Endothelial cell (in vitro differentiated cells): ENCODE results near the gene NME4. TPM values are rescaled to one million over a fixed set of nuclear protein-coding genes. Genes with fewer than 3 reads are reported as not detected.

ENCODE experiments used
- DNase-seq: peaks from one replicate; pipeline ENCODE4 v3.0.0; 2021; ENCODE audit warnings: low spot score
- H3K27ac Mint-ChIP-seq: one replicate; pipeline ENCODE4 v1.8.0; 2021; ENCODE audit warnings: mixed read lengths, inconsistent platforms; ENCODE audit not compliant: unreplicated experiment
- H3K27me3 Mint-ChIP-seq: one replicate; pipeline ENCODE4 v1.8.0; 2021; ENCODE audit warnings: mild to moderate bottlenecking, moderate library complexity, mixed read lengths, inconsistent platforms; ENCODE audit not compliant: unreplicated experiment
- H3K36me3 Mint-ChIP-seq: one replicate; pipeline ENCODE4 v1.8.0; 2021; ENCODE audit warnings: mild to moderate bottlenecking, low read depth, mixed read lengths, inconsistent platforms; ENCODE audit not compliant: unreplicated experiment
- H3K4me1 Mint-ChIP-seq: one replicate; pipeline ENCODE4 v1.8.0; 2021; ENCODE audit warnings: mild to moderate bottlenecking, mixed read lengths, inconsistent platforms; ENCODE audit not compliant: unreplicated experiment
- H3K4me3 Mint-ChIP-seq: one replicate; pipeline ENCODE4 v1.8.0; 2021; ENCODE audit warnings: mild to moderate bottlenecking, mixed read lengths, inconsistent platforms; ENCODE audit not compliant: unreplicated experiment
- H3K9me3 Mint-ChIP-seq: one replicate; pipeline ENCODE4 v1.8.0; 2021; ENCODE audit warnings: mixed read lengths, inconsistent platforms; ENCODE audit not compliant: unreplicated experiment
- CTCF ChIP-seq: fragments of 200-600 bp; sonication (generic); IDR thresholded peaks from one replicate; pipeline ENCODE4 v1.5.0; 2021; ENCODE audit warnings: antibody characterized with exemption; ENCODE audit not compliant: unreplicated experiment
- total RNA-seq: library from RNA; stranded (reverse); fragmentation: NEBNext Ultra II Directional; extraction: Animal tissue kit (Norgen Biotek cat#: 25700); gene quantifications from one replicate; pipeline ENCODE4 v1.2.1, GENCODE V29; 2021; ENCODE audit not compliant: unreplicated experiment

Gene NME4
- total RNA-seq, 1 donor from 2014 or later = 139 TPM

- no peak for TF ChIP-seq CTCF
- Mint-ChIP-seq H3K9me3 (no peaks in the 10 kb centered on the region), H3K27ac (peak overlapping the region; percentile 67), H3K4me1 (peaks cover 4% of the 10 kb centered on the region), H3K4me3 (peak overlapping the region; percentile 94), H3K27me3 (peaks cover 7% of the 10 kb centered on the region), H3K36me3 (peaks cover 7% of the 10 kb centered on the region)
- no peak for DNase-seq
Measured at GRCh38 chr16:351804-352520, 45.0 kb upstream of the NME4 start.

- Mint-ChIP-seq H3K36me3 (peaks cover 7% of the 10 kb centered on the region), H3K27ac (peak within 1 kb of the TSS; percentile 67), H3K27me3 (peaks cover 7% of the 10 kb centered on the region), H3K9me3 (no peaks in the 10 kb centered on the region), H3K4me1 (peaks cover 4% of the 10 kb centered on the region), H3K4me3 (peak within 1 kb of the TSS; percentile 94)
- TF ChIP-seq CTCF = peak; percentile 37
- DNase-seq = peak; percentile 95
Measured at GRCh38 chr16:352547-353403, 44.2 kb upstream of the NME4 start, which contains the start of gene AXIN1. Gene AXIN1 (minus strand): TSS chr16:352723. CDS start chr16:347025, 5,698 bp downstream.

GRCh38 chr16:353404-354290 lies 43.4 kb upstream of the NME4 start:
- Mint-ChIP-seq H3K27me3 (peaks cover 7% of the 10 kb centered on the region), H3K4me1 (peaks cover 4% of the 10 kb centered on the region), H3K36me3 (peaks cover 7% of the 10 kb centered on the region), H3K9me3 (no peaks in the 10 kb centered on the region), H3K4me3 (peak overlapping the region; percentile 37), H3K27ac (no peak overlapping the region)
- no peak for DNase-seq
- no peak for TF ChIP-seq CTCF

- no peaks in the 10 kb centered on the region for H3K9me3 Mint-ChIP-seq
- peaks cover 7% of the 10 kb centered on the region for H3K27me3 Mint-ChIP-seq
- H3K36me3 Mint-ChIP-seq = peaks cover 7% of the 10 kb centered on the region
- TF ChIP-seq CTCF = no peak
- no peak overlapping the region for H3K27ac Mint-ChIP-seq
- no peak for DNase-seq
- peaks cover 4% of the 10 kb centered on the region for H3K4me1 Mint-ChIP-seq
- H3K4me3 Mint-ChIP-seq = peak overlapping the region; percentile 37
Measured at GRCh38 chr16:354291-354881, 42.6 kb upstream of the NME4 start.
